ENCODE measurements around the gene OPCML.

Gene OPCML

GRCh38 chr11:133015457-133015856 is 516.8 kb downstream of the OPCML start:
- no peak for DNase-seq

GRCh38 chr11:133014337-133014736 is 518.0 kb downstream of the OPCML start:
- no peak for DNase-seq

- no peak for DNase-seq
Measured at GRCh38 chr11:133012803-133013202, 519.5 kb downstream of the OPCML start.

- no peak for DNase-seq
Measured at GRCh38 chr11:133011604-133012003, 520.7 kb downstream of the OPCML start.

- DNase-seq: no peak
Measured at GRCh38 chr11:133007027-133007584, 525.2 kb downstream of the OPCML start.

GRCh38 chr11:133004369-133004768 is 527.9 kb downstream of the OPCML start:
- DNase-seq: no peak

- no peak for DNase-seq
Measured at GRCh38 chr11:132999516-132999915, 532.8 kb downstream of the OPCML start.

- DNase-seq: no peak
Measured at GRCh38 chr11:132999031-132999430, 533.3 kb downstream of the OPCML start.

GRCh38 chr11:132997396-132997795 is 534.9 kb downstream of the OPCML start:
- DNase-seq: no peak

- no peak for DNase-seq
Measured at GRCh38 chr11:132994966-132995365, 537.3 kb downstream of the OPCML start.

- DNase-seq: no peak
Measured at GRCh38 chr11:132993991-132994502, 538.3 kb downstream of the OPCML start.

- no peak for DNase-seq
Measured at GRCh38 chr11:132992838-132993631, 539.3 kb downstream of the OPCML start.

- no peak for DNase-seq
Measured at GRCh38 chr11:132988411-132988810, 543.9 kb downstream of the OPCML start.

GRCh38 chr11:132987936-132988335 is 544.4 kb downstream of the OPCML start:
- DNase-seq: no peak

GRCh38 chr11:132983641-132983978 is 548.7 kb downstream of the OPCML start:
- no peak for DNase-seq

GRCh38 chr11:132982772-132983640 is 549.3 kb downstream of the OPCML start:
- no peak for DNase-seq

GRCh38 chr11:132981131-132981956 is 551.0 kb downstream of the OPCML start:
- DNase-seq: no peak

GRCh38 chr11:132980670-132981069 is 551.6 kb downstream of the OPCML start:
- no peak for DNase-seq

- no peak for DNase-seq
Measured at GRCh38 chr11:132977746-132978145, 554.6 kb downstream of the OPCML start.

GRCh38 chr11:132977241-132977640 is 555.1 kb downstream of the OPCML start:
- no peak for DNase-seq

- no peak for DNase-seq
Measured at GRCh38 chr11:132976115-132976514, 556.2 kb downstream of the OPCML start.

GRCh38 chr11:132973686-132974085 is 558.6 kb downstream of the OPCML start:
- DNase-seq: no peak

- no peak for DNase-seq
Measured at GRCh38 chr11:132972565-132972964, 559.7 kb downstream of the OPCML start.
